Astrocyte of the spinal cord (primary cell): Measurements from ENCODE around the gene PEX6.
"Not testable (repeated sequence)": the region's sequence is repeated elsewhere in the genome, so short reads cannot be mapped to it uniquely, and the experiment has no call there.

Source experiments
- DNase-seq: peaks from one replicate; pipeline ENCODE4 v3.0.0; 2011; ENCODE audit warnings: low read depth, low spot score
- H3K4me3 ChIP-seq: 2 replicates; pipeline ENCODE4 v1.5.1; 2011; ENCODE audit warnings: low read depth, mild to moderate bottlenecking, low read length, moderate library complexity
- CTCF ChIP-seq: IDR thresholded peaks from 2 replicates; pipeline ENCODE4 v1.5.1; 2012; ENCODE audit warnings: low read depth, mild to moderate bottlenecking, low read length, inconsistent platforms
- in situ Hi-C: cut with HindIII; loops from 2 replicates; pipeline ENCODE4 v1.10.0; 2017; ENCODE audit warnings: low sequenced_read_pairs

The PEX6 gene

GRCh38 chr6:43012364-43012763, 33.4 kb upstream of the PEX6 start:
- no peak overlapping the region for H3K4me3 ChIP-seq
- DNase-seq: no peak
- no peak for TF ChIP-seq CTCF
- in situ Hi-C loops: no loop called here

GRCh38 chr6:43011207-43011606, 32.2 kb upstream of the PEX6 start:
- TF ChIP-seq CTCF: no peak
- DNase-seq: no peak
- H3K4me3 ChIP-seq: no peak overlapping the region
- in situ Hi-C loops: no loop called here

GRCh38 chr6:43009124-43009523, 30.1 kb upstream of the PEX6 start:
- TF ChIP-seq CTCF: peak; percentile 60
- no peak overlapping the region for H3K4me3 ChIP-seq
- in situ Hi-C loops: no loop called here
- DNase-seq: peak; percentile 19

- in situ Hi-C loops: no loop called here
- no peak for TF ChIP-seq CTCF
- no peak for DNase-seq
- no peak overlapping the region for H3K4me3 ChIP-seq
Measured at GRCh38 chr6:43007126-43007525, 28.1 kb upstream of the PEX6 start.

GRCh38 chr6:43006251-43006650, 27.3 kb upstream of the PEX6 start:
- TF ChIP-seq CTCF: no peak
- no peak for DNase-seq
- H3K4me3 ChIP-seq: no peak overlapping the region
- in situ Hi-C loops: no loop called here

GRCh38 chr6:43005844-43006243, 26.9 kb upstream of the PEX6 start:
- TF ChIP-seq CTCF: no peak
- no peak overlapping the region for H3K4me3 ChIP-seq
- in situ Hi-C loops: no loop called here

GRCh38 chr6:43001843-43002242, 22.9 kb upstream of the PEX6 start:
- no peak for TF ChIP-seq CTCF
- in situ Hi-C loops: no loop called here
- DNase-seq: no peak
- H3K4me3 ChIP-seq: no peak overlapping the region

More at GRCh38 chr6:43005844-43006243, 26.9 kb upstream of the PEX6 start:
- DNase-seq: no peak

GRCh38 chr6:42998205-42998604, 19.2 kb upstream of the PEX6 start:
- DNase-seq, H3K4me3 ChIP-seq, in situ Hi-C loops: not testable (repeated sequence)
